ENCODE results near the gene YJU2.

The YJU2 gene

GRCh38 chr19:4246767-4247593, at the start of gene YJU2:
Gene YJU2, plus strand, starts transcription at chr19:4247080. Its CDS starts 67 bp downstream, at chr19:4247147.
- peak within 1 kb of the TSS; percentile 84 for H3K27ac ChIP-seq (ENCODE audit: low read depth, low read length)
- peak within 1 kb of the TSS; percentile 88 for H3K4me3 ChIP-seq (ENCODE audit: low read length)
- TF ChIP-seq, protein P1, sequence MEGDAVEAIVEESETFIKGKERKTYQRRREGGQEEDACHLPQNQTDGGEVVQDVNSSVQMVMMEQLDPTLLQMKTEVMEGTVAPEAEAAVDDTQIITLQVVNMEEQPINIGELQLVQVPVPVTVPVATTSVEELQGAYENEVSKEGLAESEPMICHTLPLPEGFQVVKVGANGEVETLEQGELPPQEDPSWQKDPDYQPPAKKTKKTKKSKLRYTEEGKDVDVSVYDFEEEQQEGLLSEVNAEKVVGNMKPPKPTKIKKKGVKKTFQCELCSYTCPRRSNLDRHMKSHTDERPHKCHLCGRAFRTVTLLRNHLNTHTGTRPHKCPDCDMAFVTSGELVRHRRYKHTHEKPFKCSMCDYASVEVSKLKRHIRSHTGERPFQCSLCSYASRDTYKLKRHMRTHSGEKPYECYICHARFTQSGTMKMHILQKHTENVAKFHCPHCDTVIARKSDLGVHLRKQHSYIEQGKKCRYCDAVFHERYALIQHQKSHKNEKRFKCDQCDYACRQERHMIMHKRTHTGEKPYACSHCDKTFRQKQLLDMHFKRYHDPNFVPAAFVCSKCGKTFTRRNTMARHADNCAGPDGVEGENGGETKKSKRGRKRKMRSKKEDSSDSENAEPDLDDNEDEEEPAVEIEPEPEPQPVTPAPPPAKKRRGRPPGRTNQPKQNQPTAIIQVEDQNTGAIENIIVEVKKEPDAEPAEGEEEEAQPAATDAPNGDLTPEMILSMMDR (IDR thresholded peaks at IDR 0.05; ENCODE audit: low read depth, low read length, poor library complexity, severe bottlenecking): peak; percentile 90
- TF ChIP-seq EZH2phosphoT487 (IDR thresholded peaks at IDR 0.05; ENCODE audit: borderline replicate concordance, low read length): no peak

DNA sequence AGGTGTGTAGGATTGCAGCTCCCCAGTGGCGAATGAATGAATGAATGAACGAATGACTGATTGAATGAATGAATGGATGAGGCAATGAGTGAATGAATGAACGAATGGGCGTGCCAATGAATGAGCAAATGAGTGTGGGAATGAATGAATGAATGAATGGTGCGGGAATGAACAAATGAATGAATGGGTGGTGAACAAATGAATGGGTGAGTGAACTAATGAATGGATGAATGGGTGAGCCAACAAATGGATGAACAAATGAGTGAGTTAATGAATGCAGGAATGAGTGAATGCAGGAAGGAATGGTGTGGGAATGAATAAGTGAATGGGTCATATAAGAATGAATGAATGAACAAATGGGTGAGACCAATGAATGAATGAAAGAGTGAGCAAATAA, 49.7 kb upstream of the YJU2 start:
- Histone ChIP-seq H3K4me1 (ENCODE audit: control insufficient read depth, low read length) (no peaks in the 10 kb centered on the region), H3K27me3 (ENCODE audit: control insufficient read depth, low read length) (peaks cover 6% of the 10 kb centered on the region; the same call in 1 of the 2 replicates), H3K4me3 (ENCODE audit: low read length) (no peak overlapping the region), H3K9me3 (ENCODE audit: control insufficient read depth, insufficient read depth, low read length) (peaks cover 7% of the 10 kb centered on the region), H4K20me1 (ENCODE audit: control insufficient read depth, insufficient read depth, low read depth, low read length) (no peaks in the 10 kb centered on the region; the same call in 1 of the 2 replicates), H3K79me2 (ENCODE audit: control insufficient read depth, low read length) (no peaks in the 10 kb centered on the region), H3K36me3 (ENCODE audit: control insufficient read depth, low read length) (no peaks in the 10 kb centered on the region), H3K9me2 (replicated peaks; ENCODE audit: control insufficient read depth, low read length) (no peaks in the 10 kb centered on the region), H3F3A (ENCODE audit: control insufficient read depth, insufficient read depth) (no peaks in the 10 kb centered on the region), H3K4me2 (ENCODE audit: low read length) (no peak overlapping the region), H3K27ac (ENCODE audit: low read depth, low read length) (no peak overlapping the region)
- TF ChIP-seq, protein P1 (IDR thresholded peaks at IDR 0.05; ENCODE audit: low read depth, low read length, poor library complexity, severe bottlenecking): no peak
- TF ChIP-seq EZH2phosphoT487 (IDR thresholded peaks at IDR 0.05; ENCODE audit: borderline replicate concordance, low read length): no peak

More at GRCh38 chr19:4246767-4247593, at the start of gene YJU2:
- H3K4me2 ChIP-seq (ENCODE audit: low read length): peak within 1 kb of the TSS; percentile 83
- no peaks in the 10 kb centered on the region for H3K27me3 ChIP-seq (ENCODE audit: control insufficient read depth, low read length)
- H3F3A ChIP-seq (ENCODE audit: control insufficient read depth, insufficient read depth): 0 out of 2 replicates have a peak, but pooled peaks cover 3% of the 10 kb centered on the region
- H4K20me1 ChIP-seq (ENCODE audit: control insufficient read depth, insufficient read depth, low read depth, low read length): 0 out of 2 replicates have a peak, but pooled peaks cover 8% of the 10 kb centered on the region
- peaks cover 33% of the 10 kb centered on the region for H3K4me1 ChIP-seq (ENCODE audit: control insufficient read depth, low read length)
- H3K9me2 ChIP-seq (replicated peaks; ENCODE audit: control insufficient read depth, low read length): no peaks in the 10 kb centered on the region
- H3K9me3 ChIP-seq (ENCODE audit: control insufficient read depth, insufficient read depth, low read length): no peaks in the 10 kb centered on the region
- H3K36me3 ChIP-seq (ENCODE audit: control insufficient read depth, low read length): peaks cover 38% of the 10 kb centered on the region
- H3K79me2 ChIP-seq (ENCODE audit: control insufficient read depth, low read length): peaks cover 25% of the 10 kb centered on the region

DNA sequence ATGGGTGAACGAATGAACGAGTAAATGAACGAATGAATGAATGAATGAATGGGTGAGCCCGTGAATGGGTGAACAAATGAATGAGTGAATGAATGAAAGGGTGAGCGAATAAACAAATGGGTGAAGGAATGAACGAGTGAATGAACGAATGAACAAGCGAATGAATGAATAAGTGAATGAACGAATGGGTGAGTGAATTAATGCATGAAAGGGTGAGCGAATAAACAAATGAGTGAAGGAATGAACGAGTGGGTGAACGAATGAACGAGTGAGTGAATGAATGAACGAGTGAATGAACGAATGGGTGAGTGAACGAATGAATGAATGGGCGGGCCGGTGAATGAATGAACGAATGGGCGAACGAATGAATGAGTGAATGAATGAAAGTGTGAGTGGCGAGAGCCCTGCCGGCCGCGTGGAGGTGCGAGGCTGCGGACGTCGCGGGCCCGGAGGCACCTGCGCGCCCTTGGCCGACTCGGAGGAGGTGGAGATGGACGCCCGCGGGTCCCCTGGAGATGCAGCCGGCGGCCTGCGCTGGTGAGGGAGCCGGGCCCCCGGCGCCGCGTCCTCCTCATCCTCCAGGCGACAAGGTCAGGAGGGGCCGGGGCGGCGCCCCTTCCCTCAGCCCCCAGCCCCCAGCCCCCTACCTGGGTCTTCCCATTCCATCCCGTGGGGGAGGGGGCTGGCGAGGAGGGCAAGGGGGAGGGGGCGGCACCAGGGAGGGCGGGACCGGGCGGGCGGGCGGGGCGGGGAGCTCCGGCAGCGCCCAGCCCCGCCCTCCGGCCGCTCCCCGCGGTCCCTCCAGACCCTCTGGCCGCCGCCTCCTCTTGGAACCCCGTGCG, 49.0 kb upstream of the YJU2 start:
- Histone ChIP-seq H3K27me3 (ENCODE audit: control insufficient read depth, low read length) (peaks cover 6% of the 10 kb centered on the region; the same call in 1 of the 2 replicates), H3K27ac (ENCODE audit: low read depth, low read length) (no peak overlapping the region)

More for the DNA sequence above, 49.0 kb upstream of the YJU2 start:
- no peaks in the 10 kb centered on the region for H3K36me3 ChIP-seq (ENCODE audit: control insufficient read depth, low read length)
- no peaks in the 10 kb centered on the region for H3K9me2 ChIP-seq (replicated peaks; ENCODE audit: control insufficient read depth, low read length)
- H3K79me2 ChIP-seq (ENCODE audit: control insufficient read depth, low read length): no peaks in the 10 kb centered on the region
- H3K4me1 ChIP-seq (ENCODE audit: control insufficient read depth, low read length): no peaks in the 10 kb centered on the region
- no peak overlapping the region for H3K4me3 ChIP-seq (ENCODE audit: low read length)
- H3K4me2 ChIP-seq (ENCODE audit: low read length): no peak overlapping the region
- TF ChIP-seq EZH2phosphoT487 (IDR thresholded peaks at IDR 0.05; ENCODE audit: borderline replicate concordance, low read length): no peak
- TF ChIP-seq, protein P1 (IDR thresholded peaks at IDR 0.05; ENCODE audit: low read depth, low read length, poor library complexity, severe bottlenecking): no peak
- H3K9me3 ChIP-seq (ENCODE audit: control insufficient read depth, insufficient read depth, low read length): peaks cover 7% of the 10 kb centered on the region
- no peaks in the 10 kb centered on the region; the same call in 1 of the 2 replicates for H4K20me1 ChIP-seq (ENCODE audit: control insufficient read depth, insufficient read depth, low read depth, low read length)
- H3F3A ChIP-seq (ENCODE audit: control insufficient read depth, insufficient read depth): no peaks in the 10 kb centered on the region

All from DOHH2 (cell line).